ENCODE results near the gene EPC1. TPM values are rescaled to one million over a fixed set of nuclear protein-coding genes. Genes with fewer than 3 reads are reported as not detected.

Gene EPC1
- total and polyA plus RNA-seq, 9 of the 15 experiments (the other 6 are each of a cell fraction or from before 2014, with no cell fraction given) = 7.0 to 43.6 (median 16.1) TPM

DNA sequence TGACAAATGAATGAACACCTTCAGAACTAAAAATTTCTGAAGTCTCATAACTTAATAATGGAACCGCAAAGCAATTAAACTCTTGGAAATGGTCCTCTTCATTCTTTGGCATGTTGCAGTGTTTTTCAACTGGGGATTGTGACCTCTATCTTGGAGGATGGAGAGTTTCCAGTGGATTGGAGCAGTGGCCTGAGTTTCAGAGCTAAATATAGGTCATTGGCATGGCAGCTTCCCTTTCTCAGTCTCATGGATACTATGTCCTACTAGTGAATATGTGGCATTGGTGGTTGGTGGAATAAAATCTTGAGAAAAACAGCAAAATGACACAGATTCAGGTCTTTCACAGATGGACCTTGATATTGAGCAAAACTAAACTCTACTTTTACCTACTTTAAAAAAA, 24.1 kb upstream of the EPC1 start:
- no TSS peak for BruUV-seq (replicated peaks)
- Histone ChIP-seq H3K4me3 (no peak overlapping the region), H3K9ac (ENCODE audit: insufficient read depth in 1 of 2, low read depth in 2 of 2, low read length in 2 of 2) (no peak overlapping the region), H3K4me2 (ENCODE audit: insufficient read depth, low read length) (no peak overlapping the region), H3K4me1 (replicated peaks in 1 of 2; ENCODE audit: control insufficient read depth in 2 of 2, insufficient read depth in 2 of 2, low read length in 2 of 2) (no peaks in the 10 kb centered on the region), H3K27me3 (ENCODE audit: control insufficient read depth in 2 of 2, insufficient read depth in 2 of 2, low read length in 2 of 2) (no peaks in the 10 kb centered on the region), H3K9me1 (ENCODE audit: control insufficient read depth, insufficient read depth, low read length) (no peaks in the 10 kb centered on the region), H3K36me3 (ENCODE audit: control insufficient read depth, insufficient read depth, low read length) (no peaks in the 10 kb centered on the region), H4K20me1 (replicated peaks; ENCODE audit: control insufficient read depth, insufficient read depth, low read length) (no peaks in the 10 kb centered on the region), H2AFZ (ENCODE audit: low read depth, low read length) (no peak overlapping the region), H3K79me2 (ENCODE audit: control insufficient read depth, insufficient read depth, low read length) (peaks cover 46% of the 10 kb centered on the region), H3K27ac (ENCODE audit: extremely low read depth, low read depth, low read length) (no peak overlapping the region), H3K9me3 (replicated peaks; ENCODE audit: control insufficient read depth, insufficient read depth, low read depth, low read length) (no peaks in the 10 kb centered on the region)
- no peak for TF ChIP-seq TBP (optimal IDR thresholded peaks at IDR 0.05; ENCODE audit: low read depth, low read length)
- TF ChIP-seq, protein P1, sequence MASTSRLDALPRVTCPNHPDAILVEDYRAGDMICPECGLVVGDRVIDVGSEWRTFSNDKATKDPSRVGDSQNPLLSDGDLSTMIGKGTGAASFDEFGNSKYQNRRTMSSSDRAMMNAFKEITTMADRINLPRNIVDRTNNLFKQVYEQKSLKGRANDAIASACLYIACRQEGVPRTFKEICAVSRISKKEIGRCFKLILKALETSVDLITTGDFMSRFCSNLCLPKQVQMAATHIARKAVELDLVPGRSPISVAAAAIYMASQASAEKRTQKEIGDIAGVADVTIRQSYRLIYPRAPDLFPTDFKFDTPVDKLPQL (IDR thresholded peaks at IDR 0.05; ENCODE audit: extremely low read depth, insufficient read length) = no peak
- TF ChIP-seq ZNF3 (CRISPR knock-in tag; IDR thresholded peaks at IDR 0.05) = no peak
- TF ChIP-seq, protein P2, sequence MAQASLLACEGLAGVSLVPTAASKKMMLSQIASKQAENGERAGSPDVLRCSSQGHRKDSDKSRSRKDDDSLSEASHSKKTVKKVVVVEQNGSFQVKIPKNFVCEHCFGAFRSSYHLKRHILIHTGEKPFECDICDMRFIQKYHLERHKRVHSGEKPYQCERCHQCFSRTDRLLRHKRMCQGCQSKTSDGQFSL (CRISPR knock-in tag; IDR thresholded peaks at IDR 0.05) = no peak
- TF ChIP-seq, protein P2 (tag; IDR thresholded peaks at IDR 0.05) = no peak
- TF ChIP-seq NFIC (IDR thresholded peaks at IDR 0.05) = no peak
- 100% methylated on average over 1 of the region's 1 CpG for WGBS (ENCODE audit: insufficient coverage, low coverage, missing lambda C conversion rate)
- intact Hi-C loops (cut with micrococcal nuclease) = loop anchor here (10.0 kb wide), 3 partner anchors 424 to 634 kb away; partner anchors contain the start of gene ITGB1
- DNase-seq (ENCODE audit: extremely low read depth in 1 of 4, low spot score in 3 of 4) = no peak
- in situ Hi-C loops (cut with MboI) = no loop called here
- no peak for ATAC-seq
- no peak for FAIRE-seq
- ChIA-PET CTCF (ENCODE audit: low intra/inter-chr PET ratio) (interaction anchor here (0.6 kb wide), 1 partner anchor 25 kb away, joined by 3 read pairs; no protein-coding TSS in a partner anchor), POLR2A (interaction anchor here (1.1 kb wide), 1 partner anchor 27 kb away, joined by 4 read pairs; no protein-coding TSS in a partner anchor)

Data from K562 (cell line).